Measurements from ENCODE around the gene MYO3B. TPM values are rescaled to one million over a fixed set of nuclear protein-coding genes. Genes with fewer than 3 reads are reported as not detected.

The MYO3B gene
- 0.13 and 0.52 TPM in 2 replicates for total RNA-seq (2021)
- Bru-seq, nascent RNA, result percentile 15 among the genes with signal in this experiment
- percentile 10 among the genes with signal in this experiment for BruChase-seq, experiment 1, labeled RNA remaining after a 2-hour chase
- BruChase-seq, experiment 2, labeled RNA remaining after a 6-hour chase, result percentile 7 among the genes with signal in this experiment
- long read RNA-seq, result 0 reads

- ChIA-PET CTCF (no interaction called here), POLR2A (ENCODE audit: low non-redundant PET) (no interaction called here)
- no peaks in the 10 kb centered on the region for H3K9me3 ChIP-seq (ENCODE audit: low read depth, low read length, poor library complexity, severe bottlenecking)
- TF ChIP-seq EZH2 (IDR thresholded peaks at IDR 0.05; ENCODE audit: borderline replicate concordance, low read depth, low read length, poor library complexity, severe bottlenecking) (no peak), CTCF (conservative IDR thresholded peaks at IDR 0.05; ENCODE audit: low read depth, low read length) (no peak)
- H3K36me3 ChIP-seq (ENCODE audit: insufficient read depth, low read length, poor library complexity, severe bottlenecking), result no peaks in the 10 kb centered on the region
- H3K4me3 ChIP-seq (ENCODE audit: low read depth, low read length, poor library complexity, severe bottlenecking), result no peak within 1 kb of the TSS
- peaks cover 16% of the 10 kb centered on the region for H3K4me1 ChIP-seq (ENCODE audit: insufficient read depth, low read length, poor library complexity, severe bottlenecking)
- H3K27ac ChIP-seq (ENCODE audit: low read depth, low read length, poor library complexity, severe bottlenecking), result no peak within 1 kb of the TSS
- BruUV-seq (replicated peaks), result no TSS peak
- H3K27me3 ChIP-seq (replicated peaks; ENCODE audit: insufficient read depth, low read depth, low read length, poor library complexity), result no peaks in the 10 kb centered on the region
- peak; percentile 87 for DNase-seq (ENCODE audit: low spot score)
- intact Hi-C loops (cut with micrococcal nuclease; ENCODE audit: unreplicated experiment), result no loop called here
Observed at GRCh38 chr2:170177950-170178781, at the start of gene MYO3B. TSS of gene MYO3B (plus strand) at chr2:170178147. CDS start at chr2:170178288, 141 bp downstream.

GRCh38 chr2:170139276-170139967, 38.5 kb upstream of the MYO3B start:
- no peaks in the 10 kb centered on the region for H3K9me3 ChIP-seq (ENCODE audit: low read depth, low read length, poor library complexity, severe bottlenecking)
- peak overlapping the region; percentile 54 for H3K27ac ChIP-seq (ENCODE audit: low read depth, low read length, poor library complexity, severe bottlenecking)
- peaks cover 41% of the 10 kb centered on the region for H3K4me1 ChIP-seq (ENCODE audit: insufficient read depth, low read length, poor library complexity, severe bottlenecking)
- TF ChIP-seq EZH2 (IDR thresholded peaks at IDR 0.05; ENCODE audit: borderline replicate concordance, low read depth, low read length, poor library complexity, severe bottlenecking), result no peak
- 0 out of 2 replicates have a peak, but pooled peaks have one; percentile 13 for TF ChIP-seq CTCF (conservative IDR thresholded peaks at IDR 0.05; ENCODE audit: low read depth, low read length)
- BruUV-seq (replicated peaks), result no TSS peak
- CTCF ChIA-PET, result no interaction called here
- POLR2A ChIA-PET (ENCODE audit: low non-redundant PET), result interaction anchor here (0.5 kb wide), 1 partner anchor 37 kb away, joined by 4 read pairs; no protein-coding TSS in a partner anchor
- no peaks in the 10 kb centered on the region for H3K36me3 ChIP-seq (ENCODE audit: insufficient read depth, low read length, poor library complexity, severe bottlenecking)
- no peak overlapping the region for H3K4me3 ChIP-seq (ENCODE audit: low read depth, low read length, poor library complexity, severe bottlenecking)
- no peaks in the 10 kb centered on the region for H3K27me3 ChIP-seq (replicated peaks; ENCODE audit: insufficient read depth, low read depth, low read length, poor library complexity)
- intact Hi-C loops (cut with micrococcal nuclease; ENCODE audit: unreplicated experiment), result no loop called here
- peak; percentile 90 for DNase-seq (ENCODE audit: low spot score)

- POLR2A ChIA-PET (ENCODE audit: low non-redundant PET), result no interaction called here
- Histone ChIP-seq H3K4me1 (ENCODE audit: insufficient read depth, low read length, poor library complexity, severe bottlenecking) (peaks cover 50% of the 10 kb centered on the region), H3K9me3 (ENCODE audit: low read depth, low read length, poor library complexity, severe bottlenecking) (no peaks in the 10 kb centered on the region), H3K27ac (ENCODE audit: low read depth, low read length, poor library complexity, severe bottlenecking) (peak overlapping the region; percentile 54), H3K27me3 (replicated peaks; ENCODE audit: insufficient read depth, low read depth, low read length, poor library complexity) (no peaks in the 10 kb centered on the region), H3K36me3 (ENCODE audit: insufficient read depth, low read length, poor library complexity, severe bottlenecking) (no peaks in the 10 kb centered on the region), H3K4me3 (ENCODE audit: low read depth, low read length, poor library complexity, severe bottlenecking) (no peak overlapping the region)
- no TSS peak for BruUV-seq (replicated peaks)
- no peak for DNase-seq (ENCODE audit: low spot score)
- TF ChIP-seq EZH2 (IDR thresholded peaks at IDR 0.05; ENCODE audit: borderline replicate concordance, low read depth, low read length, poor library complexity, severe bottlenecking) (no peak), CTCF (conservative IDR thresholded peaks at IDR 0.05; ENCODE audit: low read depth, low read length) (no peak)
- CTCF ChIA-PET, result no interaction called here
- intact Hi-C loops (cut with micrococcal nuclease; ENCODE audit: unreplicated experiment), result no loop called here
Observed at GRCh38 chr2:170140561-170140960, 37.4 kb upstream of the MYO3B start.
